Smooth muscle cell (in vitro differentiated cells): Measurements from ENCODE around the gene PDSS2. TPM values are rescaled to one million over a fixed set of nuclear protein-coding genes. Genes with fewer than 3 reads are reported as not detected.
"Not testable (repeated sequence)": the region's sequence is repeated elsewhere in the genome, so short reads cannot be mapped to it uniquely, and the experiment has no call there.

ENCODE experiments used
- DNase-seq: peaks from one replicate; lab custom pipeline; 2025; ENCODE audit not compliant: unreplicated experiment; lab: John Stamatoyannopoulos, UW
- H2AFZ ChIP-seq: fragments of 200-600 bp; sonication (generic); 2 replicates; pipeline ENCODE4 v1.6.0; 2016; ENCODE audit warnings: antibody characterized with exemption, low read depth, mild to moderate bottlenecking
- H3F3A ChIP-seq: fragments of 200-600 bp; sonication (generic); 2 replicates; pipeline ENCODE4 v1.6.0; 2017; ENCODE audit warnings: antibody characterized with exemption, low read depth
- H3K27ac ChIP-seq: fragments of 200-600 bp; sonication (generic); 2 replicates; pipeline ENCODE4 v1.5.1; 2016; ENCODE audit warnings: low read depth, mild to moderate bottlenecking
- H3K27me3 ChIP-seq: fragments of 200-600 bp; sonication (generic); 2 replicates; pipeline ENCODE4 v1.6.1; 2016; ENCODE audit warnings: low read depth, mild to moderate bottlenecking
- H3K36me3 ChIP-seq: fragments of 200-600 bp; sonication (generic); 2 replicates; pipeline ENCODE4 v1.5.1; 2016; ENCODE audit warnings: low read depth
- H3K4me1 ChIP-seq: fragments of 200-600 bp; sonication (generic); 2 replicates; pipeline ENCODE4 v1.5.1; 2016; ENCODE audit warnings: low read depth
- H3K4me2 ChIP-seq: fragments of 200-600 bp; sonication (generic); 2 replicates; pipeline ENCODE4 v1.6.0; 2016; ENCODE audit warnings: mild to moderate bottlenecking
- H3K4me3 ChIP-seq: fragments of 200-600 bp; sonication (generic); 2 replicates; pipeline ENCODE4 v1.5.1; 2016; ENCODE audit warnings: mild to moderate bottlenecking
- H3K79me2 ChIP-seq: fragments of 200-600 bp; sonication (generic); 2 replicates; pipeline ENCODE4 v1.6.0; 2016; ENCODE audit warnings: low read depth, mild to moderate bottlenecking
- H3K9ac ChIP-seq: fragments of 200-600 bp; sonication (generic); 2 replicates; pipeline ENCODE4 v1.6.0; 2016; ENCODE audit warnings: low read depth
- H3K9me3 ChIP-seq: fragments of 200-600 bp; sonication (generic); replicated peaks from 2 replicates; pipeline ENCODE4 v1.5.1; 2016; ENCODE audit warnings: low read depth
- H4K20me1 ChIP-seq: fragments of 200-600 bp; sonication (generic); 2 replicates; pipeline ENCODE4 v1.6.0; 2016; ENCODE audit warnings: low read depth
- WGBS: methylation state at CpG from one replicate; pipeline ENCODE4 v1.1.7; 2016; ENCODE audit warnings: low lambda C conversion rate; 5-methylcytosine and 5-hydroxymethylcytosine counted together
- polyA plus RNA-seq: library from polyadenylated mRNA; unstranded; fragments of >200 nt; fragmentation: Nextera tagmentation; extraction: Ambion mirVana; gene quantifications from 2 replicates; pipeline ENCODE4 v1.2.1, GENCODE V29; 2016
- total RNA-seq: library from RNA; depleted of rRNA; stranded (reverse); fragments of >200 nt; gene quantifications from 2 replicates; pipeline ENCODE4 v1.2.3, GENCODE V29; 2014
- TF ChIP-seq, protein P1 (sequence below): fragments of 200-600 bp; sonication (generic); IDR thresholded peaks from 2 replicates; pipeline ENCODE4 v1.5.1; 2017; ENCODE audit warnings: borderline replicate concordance, mild to moderate bottlenecking, antibody characterized with exemption; ENCODE audit not compliant: insufficient read depth, poor library complexity, severe bottlenecking

The PDSS2 gene
- total and polyA plus RNA-seq, 2 experiments from 2014 or later = 12.8 to 15.5 TPM

- Histone ChIP-seq H3F3A (no peaks in the 10 kb centered on the region), H3K4me2 (no peak overlapping the region), H2AFZ (no peak overlapping the region), H3K27me3 (no peaks in the 10 kb centered on the region), H4K20me1 (peaks cover 24% of the 10 kb centered on the region), H3K79me2 (no peaks in the 10 kb centered on the region), H3K9me3 (no peaks in the 10 kb centered on the region), H3K27ac (no peak overlapping the region), H3K4me3 (no peak overlapping the region), H3K4me1 (no peaks in the 10 kb centered on the region), H3K9ac (no peak overlapping the region), H3K36me3 (no peaks in the 10 kb centered on the region)
- no peak for DNase-seq
- TF ChIP-seq, protein P1, sequence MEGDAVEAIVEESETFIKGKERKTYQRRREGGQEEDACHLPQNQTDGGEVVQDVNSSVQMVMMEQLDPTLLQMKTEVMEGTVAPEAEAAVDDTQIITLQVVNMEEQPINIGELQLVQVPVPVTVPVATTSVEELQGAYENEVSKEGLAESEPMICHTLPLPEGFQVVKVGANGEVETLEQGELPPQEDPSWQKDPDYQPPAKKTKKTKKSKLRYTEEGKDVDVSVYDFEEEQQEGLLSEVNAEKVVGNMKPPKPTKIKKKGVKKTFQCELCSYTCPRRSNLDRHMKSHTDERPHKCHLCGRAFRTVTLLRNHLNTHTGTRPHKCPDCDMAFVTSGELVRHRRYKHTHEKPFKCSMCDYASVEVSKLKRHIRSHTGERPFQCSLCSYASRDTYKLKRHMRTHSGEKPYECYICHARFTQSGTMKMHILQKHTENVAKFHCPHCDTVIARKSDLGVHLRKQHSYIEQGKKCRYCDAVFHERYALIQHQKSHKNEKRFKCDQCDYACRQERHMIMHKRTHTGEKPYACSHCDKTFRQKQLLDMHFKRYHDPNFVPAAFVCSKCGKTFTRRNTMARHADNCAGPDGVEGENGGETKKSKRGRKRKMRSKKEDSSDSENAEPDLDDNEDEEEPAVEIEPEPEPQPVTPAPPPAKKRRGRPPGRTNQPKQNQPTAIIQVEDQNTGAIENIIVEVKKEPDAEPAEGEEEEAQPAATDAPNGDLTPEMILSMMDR = no peak
These were observed 75.7 kb downstream of the PDSS2 start for GRCh38 chr6:107383705-107384104.

DNA sequence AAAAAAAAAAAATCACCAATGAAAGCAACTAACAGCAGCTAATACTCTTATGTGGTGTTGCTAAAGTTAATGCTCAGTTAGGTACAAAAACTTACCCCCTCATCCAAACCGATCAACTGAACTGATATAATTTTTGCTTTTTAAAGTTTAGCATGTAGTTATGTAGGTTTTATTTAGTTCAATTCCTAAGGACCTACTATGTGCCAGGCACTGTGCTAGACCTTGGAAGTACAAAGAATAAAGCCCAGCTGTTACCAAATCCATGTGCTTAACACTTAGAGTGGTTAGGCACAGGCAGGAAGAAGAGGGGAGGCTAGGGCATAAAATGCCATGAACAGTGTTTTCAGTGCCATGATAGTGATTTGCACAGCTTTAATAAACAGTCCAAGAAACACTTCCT is 85.1 kb downstream of the PDSS2 start:
- no peak overlapping the region for H3K9ac ChIP-seq
- no peaks in the 10 kb centered on the region for H3K9me3 ChIP-seq
- no peak overlapping the region for H3K4me3 ChIP-seq
- H3K79me2 ChIP-seq = peaks cover 7% of the 10 kb centered on the region
- no peak overlapping the region for H3K27ac ChIP-seq
- no peaks in the 10 kb centered on the region for H3K4me1 ChIP-seq
- no peaks in the 10 kb centered on the region for H3F3A ChIP-seq
- no peak for DNase-seq
- WGBS = 100% methylated on average over 1 of the region's 1 CpG
- no peaks in the 10 kb centered on the region for H3K36me3 ChIP-seq
- TF ChIP-seq, protein P1 = no peak
- peaks cover 8% of the 10 kb centered on the region for H4K20me1 ChIP-seq
- no peak overlapping the region for H2AFZ ChIP-seq
- no peaks in the 10 kb centered on the region for H3K27me3 ChIP-seq
- no peak overlapping the region for H3K4me2 ChIP-seq

GRCh38 chr6:107369493-107369892 is 89.9 kb downstream of the PDSS2 start:
- no peaks in the 10 kb centered on the region for H3K4me1 ChIP-seq
- TF ChIP-seq, protein P1 = no peak
- no peak overlapping the region for H3K4me2 ChIP-seq
- H3F3A ChIP-seq = no peaks in the 10 kb centered on the region
- peaks cover 3% of the 10 kb centered on the region for H3K79me2 ChIP-seq
- DNase-seq = no peak
- H4K20me1 ChIP-seq = peaks cover 29% of the 10 kb centered on the region
- no peaks in the 10 kb centered on the region for H3K36me3 ChIP-seq
- no peaks in the 10 kb centered on the region for H3K9me3 ChIP-seq
- H2AFZ ChIP-seq = no peak overlapping the region
- no peak overlapping the region for H3K4me3 ChIP-seq
- H3K27ac ChIP-seq = no peak overlapping the region
- H3K9ac ChIP-seq = no peak overlapping the region
- 89% methylated on average over 1 of the region's 1 CpG for WGBS
- H3K27me3 ChIP-seq = no peaks in the 10 kb centered on the region

- Histone ChIP-seq H2AFZ (no peak overlapping the region), H3K79me2 (no peaks in the 10 kb centered on the region), H3K9me3 (no peaks in the 10 kb centered on the region), H3K4me1 (no peaks in the 10 kb centered on the region), H3K36me3 (no peaks in the 10 kb centered on the region), H3K27ac (no peak overlapping the region), H3K27me3 (no peaks in the 10 kb centered on the region), H3K4me3 (no peak overlapping the region), H3K4me2 (no peak overlapping the region), H3F3A (no peaks in the 10 kb centered on the region), H4K20me1 (peaks cover 29% of the 10 kb centered on the region), H3K9ac (no peak overlapping the region)
- WGBS = 92% methylated on average over 2 of the region's 2 CpGs
- TF ChIP-seq, protein P1 = no peak
- no peak for DNase-seq
These were observed 90.9 kb downstream of the PDSS2 start for GRCh38 chr6:107368471-107368870.

GRCh38 chr6:107364173-107364572 is 95.2 kb downstream of the PDSS2 start:
- H3K9me3 ChIP-seq, H3K79me2 ChIP-seq, H3F3A ChIP-seq, H2AFZ ChIP-seq, H3K4me3 ChIP-seq, H3K9ac ChIP-seq, DNase-seq, H3K27ac ChIP-seq, H3K27me3 ChIP-seq, H3K36me3 ChIP-seq, H3K4me1 ChIP-seq, H3K4me2 ChIP-seq: not testable (repeated sequence)
- WGBS = 96% methylated on average over 21 of the region's 26 CpGs
- peaks cover 21% of the 10 kb centered on the region for H4K20me1 ChIP-seq
